ENCODE data around the gene PIGV.

The PIGV gene

DNA sequence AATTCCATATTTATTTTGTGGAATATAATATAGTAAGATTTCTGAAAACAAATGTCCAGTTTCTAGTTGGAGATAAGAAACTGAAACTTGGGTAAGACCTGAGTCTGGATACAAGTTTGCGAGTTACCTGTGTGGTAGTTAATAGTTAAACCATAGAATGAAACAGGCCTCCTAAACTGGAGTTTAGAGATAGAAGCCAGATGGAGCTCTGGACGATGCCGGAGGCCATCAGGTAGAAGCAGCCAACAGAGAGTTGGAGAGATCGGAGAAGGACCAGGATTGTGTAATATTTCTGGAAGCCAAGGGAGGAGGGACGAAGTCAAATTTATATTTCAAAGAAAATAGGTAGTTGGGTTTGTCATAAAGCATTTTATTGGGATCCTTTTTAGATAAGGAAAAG lies 46.8 kb upstream of the PIGV start:
- H3K4me2 ChIP-seq (ENCODE audit: low read length) = no peak overlapping the region
- peaks cover 17% of the 10 kb centered on the region for H4K20me1 ChIP-seq (ENCODE audit: insufficient read depth, low read length)

DNA sequence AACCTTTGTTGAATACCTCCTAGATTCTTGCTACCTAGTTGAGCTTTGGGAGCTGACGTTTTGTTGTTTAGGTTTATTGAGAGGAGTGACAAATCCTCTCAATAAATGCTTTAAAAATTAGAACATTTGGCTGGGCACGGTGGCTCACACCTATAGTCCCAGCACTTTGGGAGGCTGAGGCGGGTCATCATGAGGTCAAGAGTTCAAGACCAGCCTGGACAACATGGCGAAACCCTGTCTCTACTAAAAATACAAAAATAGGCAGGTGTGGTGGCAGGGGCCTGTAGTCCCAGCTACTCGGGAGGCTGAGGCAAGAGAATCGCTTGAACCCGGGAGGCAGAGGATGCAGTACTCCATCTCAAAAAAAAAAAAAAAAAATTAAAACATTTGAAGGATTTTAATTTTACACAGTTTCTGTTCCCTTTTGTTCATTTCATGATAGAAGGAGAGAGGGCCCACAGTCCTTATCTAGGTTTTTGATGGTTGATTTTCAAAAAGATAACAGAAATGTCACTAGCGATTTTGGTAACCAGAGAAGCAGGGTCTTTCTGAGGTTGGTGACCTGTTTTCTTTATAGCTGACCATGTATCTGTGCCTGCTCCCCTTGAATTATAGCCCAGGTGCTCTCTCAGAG lies 44.2 kb upstream of the PIGV start:
- Histone ChIP-seq H3K27me3 (ENCODE audit: low read depth, low read length) (no peaks in the 10 kb centered on the region), H3K79me2 (ENCODE audit: low read length) (peaks cover 88% of the 10 kb centered on the region), H3K27ac (ENCODE audit: low read length) (peak overlapping the region; percentile 89), H3K9ac (ENCODE audit: low read length) (peak overlapping the region; percentile 59; the same call in 1 of the 2 replicates), H3K4me1 (ENCODE audit: low read length) (peaks cover 22% of the 10 kb centered on the region), H2AFZ (ENCODE audit: low read depth, low read length) (no peak overlapping the region), H4K20me1 (ENCODE audit: insufficient read depth, low read length) (peaks cover 24% of the 10 kb centered on the region), H3K9me3 (ENCODE audit: insufficient read depth, low read length) (no peaks in the 10 kb centered on the region), H3K4me3 (ENCODE audit: low read length) (peak overlapping the region; percentile 56), H3K4me2 (ENCODE audit: low read length) (peak overlapping the region; percentile 90), H3K36me3 (replicated peaks; ENCODE audit: low read depth, low read length) (peaks cover 48% of the 10 kb centered on the region)
- no peak for TF ChIP-seq EZH2phosphoT487 (IDR thresholded peaks at IDR 0.05; ENCODE audit: low read depth)
- TF ChIP-seq, protein P1, sequence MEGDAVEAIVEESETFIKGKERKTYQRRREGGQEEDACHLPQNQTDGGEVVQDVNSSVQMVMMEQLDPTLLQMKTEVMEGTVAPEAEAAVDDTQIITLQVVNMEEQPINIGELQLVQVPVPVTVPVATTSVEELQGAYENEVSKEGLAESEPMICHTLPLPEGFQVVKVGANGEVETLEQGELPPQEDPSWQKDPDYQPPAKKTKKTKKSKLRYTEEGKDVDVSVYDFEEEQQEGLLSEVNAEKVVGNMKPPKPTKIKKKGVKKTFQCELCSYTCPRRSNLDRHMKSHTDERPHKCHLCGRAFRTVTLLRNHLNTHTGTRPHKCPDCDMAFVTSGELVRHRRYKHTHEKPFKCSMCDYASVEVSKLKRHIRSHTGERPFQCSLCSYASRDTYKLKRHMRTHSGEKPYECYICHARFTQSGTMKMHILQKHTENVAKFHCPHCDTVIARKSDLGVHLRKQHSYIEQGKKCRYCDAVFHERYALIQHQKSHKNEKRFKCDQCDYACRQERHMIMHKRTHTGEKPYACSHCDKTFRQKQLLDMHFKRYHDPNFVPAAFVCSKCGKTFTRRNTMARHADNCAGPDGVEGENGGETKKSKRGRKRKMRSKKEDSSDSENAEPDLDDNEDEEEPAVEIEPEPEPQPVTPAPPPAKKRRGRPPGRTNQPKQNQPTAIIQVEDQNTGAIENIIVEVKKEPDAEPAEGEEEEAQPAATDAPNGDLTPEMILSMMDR (IDR thresholded peaks at IDR 0.05; ENCODE audit: low read depth, low read length) = no peak

More for the DNA sequence above, 46.8 kb upstream of the PIGV start:
- H3K79me2 ChIP-seq (ENCODE audit: low read length) = peaks cover 70% of the 10 kb centered on the region
- peaks cover 38% of the 10 kb centered on the region for H3K36me3 ChIP-seq (replicated peaks; ENCODE audit: low read depth, low read length)
- no peak overlapping the region for H2AFZ ChIP-seq (ENCODE audit: low read depth, low read length)
- no peak overlapping the region for H3K9ac ChIP-seq (ENCODE audit: low read length)
- no peaks in the 10 kb centered on the region for H3K27me3 ChIP-seq (ENCODE audit: low read depth, low read length)
- H3K4me1 ChIP-seq (ENCODE audit: low read length) = peaks cover 22% of the 10 kb centered on the region
- H3K9me3 ChIP-seq (ENCODE audit: insufficient read depth, low read length) = no peaks in the 10 kb centered on the region
- no peak overlapping the region for H3K27ac ChIP-seq (ENCODE audit: low read length)
- TF ChIP-seq EZH2phosphoT487 (IDR thresholded peaks at IDR 0.05; ENCODE audit: low read depth) = no peak
- TF ChIP-seq, protein P1 (IDR thresholded peaks at IDR 0.05; ENCODE audit: low read depth, low read length) = no peak
- H3K4me3 ChIP-seq (ENCODE audit: low read length) = no peak overlapping the region

DNA sequence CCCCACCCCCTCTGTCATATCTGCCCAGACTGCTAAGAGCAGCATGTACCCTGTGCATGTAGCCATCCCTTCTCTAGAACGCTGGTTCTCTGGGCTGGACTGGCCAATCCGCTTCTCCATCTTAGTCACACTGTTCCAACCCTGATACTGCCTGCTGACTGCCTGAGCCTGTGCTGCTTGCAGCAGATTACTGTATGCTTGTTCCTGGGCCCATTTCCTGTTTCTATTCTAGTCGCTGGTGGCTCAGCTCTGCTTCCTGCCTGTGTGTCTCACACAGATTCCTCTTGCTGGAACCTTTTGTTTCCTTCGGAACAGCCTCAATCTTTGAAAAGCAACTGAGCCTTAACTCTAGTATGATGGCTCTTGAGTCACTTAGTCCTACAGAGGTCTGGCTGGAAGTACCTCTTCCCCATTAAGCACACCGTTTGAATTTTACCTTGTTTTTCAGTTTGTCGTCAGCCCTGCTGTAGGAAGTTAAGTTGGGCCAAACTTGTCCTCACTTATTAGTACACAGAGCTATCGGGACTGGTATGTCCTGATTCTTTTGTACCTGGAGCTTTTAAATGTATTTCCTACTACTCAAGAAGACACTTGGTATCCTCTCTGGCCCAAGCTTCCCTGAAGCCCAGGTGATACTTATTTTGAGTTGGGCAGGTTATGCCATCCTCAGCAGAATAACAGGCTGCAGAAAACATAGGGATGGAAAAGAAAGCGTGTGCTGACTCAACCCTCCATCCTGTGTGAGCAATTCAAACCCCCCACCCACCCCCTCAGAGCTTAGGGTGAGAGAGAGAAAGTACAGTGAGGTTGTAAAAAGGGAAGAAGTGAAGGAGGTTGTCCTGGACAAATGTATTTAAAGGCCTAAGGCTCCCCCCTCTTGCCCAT lies 43.4 kb upstream of the PIGV start:
- H3K79me2 ChIP-seq (ENCODE audit: low read length) = peaks cover 87% of the 10 kb centered on the region
- peak overlapping the region; percentile 59 for H3K9ac ChIP-seq (ENCODE audit: low read length)
- H2AFZ ChIP-seq (ENCODE audit: low read depth, low read length) = no peak overlapping the region
- H3K27ac ChIP-seq (ENCODE audit: low read length) = peak overlapping the region; percentile 89
- H3K4me3 ChIP-seq (ENCODE audit: low read length) = peak overlapping the region; percentile 60
- TF ChIP-seq, protein P1 (IDR thresholded peaks at IDR 0.05; ENCODE audit: low read depth, low read length) = no peak
- TF ChIP-seq EZH2phosphoT487 (IDR thresholded peaks at IDR 0.05; ENCODE audit: low read depth) = no peak
- no peaks in the 10 kb centered on the region for H3K27me3 ChIP-seq (ENCODE audit: low read depth, low read length)
- no peaks in the 10 kb centered on the region for H3K9me3 ChIP-seq (ENCODE audit: insufficient read depth, low read length)
- H4K20me1 ChIP-seq (ENCODE audit: insufficient read depth, low read length) = peaks cover 24% of the 10 kb centered on the region
- peaks cover 48% of the 10 kb centered on the region for H3K36me3 ChIP-seq (replicated peaks; ENCODE audit: low read depth, low read length)
- peaks cover 22% of the 10 kb centered on the region for H3K4me1 ChIP-seq (ENCODE audit: low read length)
- peak overlapping the region; percentile 90 for H3K4me2 ChIP-seq (ENCODE audit: low read length)

DNA sequence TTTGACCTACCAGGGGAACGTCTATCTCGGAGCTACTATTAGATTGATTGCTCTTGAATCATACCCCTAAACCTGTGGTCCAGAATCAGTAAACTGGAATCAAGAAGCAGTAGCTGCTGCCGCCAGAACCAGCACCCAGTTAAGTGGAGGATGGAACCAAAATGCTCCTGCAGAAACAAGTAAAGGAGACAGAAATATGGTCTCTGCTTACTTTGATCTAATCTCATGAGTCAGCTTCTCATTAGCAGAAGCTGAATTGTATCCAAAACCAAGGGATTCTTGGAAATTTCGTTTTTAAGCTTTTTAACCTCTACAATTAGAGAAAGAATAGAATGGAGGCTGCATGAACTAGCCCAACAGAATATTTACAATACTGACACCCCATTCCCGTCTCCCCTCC lies 42.6 kb upstream of the PIGV start:
- H3K27ac ChIP-seq (ENCODE audit: low read length) = no peak overlapping the region
- no peak for TF ChIP-seq EZH2phosphoT487 (IDR thresholded peaks at IDR 0.05; ENCODE audit: low read depth)
- TF ChIP-seq, protein P1 (IDR thresholded peaks at IDR 0.05; ENCODE audit: low read depth, low read length) = no peak
- no peak overlapping the region for H3K9ac ChIP-seq (ENCODE audit: low read length)
- H3K4me3 ChIP-seq (ENCODE audit: low read length) = no peak overlapping the region
- H3K27me3 ChIP-seq (ENCODE audit: low read depth, low read length) = no peaks in the 10 kb centered on the region
- peaks cover 22% of the 10 kb centered on the region for H3K4me1 ChIP-seq (ENCODE audit: low read length)
- peaks cover 51% of the 10 kb centered on the region for H3K36me3 ChIP-seq (replicated peaks; ENCODE audit: low read depth, low read length)
- H3K79me2 ChIP-seq (ENCODE audit: low read length) = peaks cover 87% of the 10 kb centered on the region
- peaks cover 27% of the 10 kb centered on the region for H4K20me1 ChIP-seq (ENCODE audit: insufficient read depth, low read length)
- H2AFZ ChIP-seq (ENCODE audit: low read depth, low read length) = no peak overlapping the region
- no peak overlapping the region for H3K4me2 ChIP-seq (ENCODE audit: low read length)
- no peaks in the 10 kb centered on the region for H3K9me3 ChIP-seq (ENCODE audit: insufficient read depth, low read length)

Measured in OCI-LY3 (cell line).